Stimulated activated CD4-positive, alpha-beta T cell treated with anti-CD3 and anti-CD28 coated beads, Interleukin-12 subunit alpha, Interleukin-12 subunit beta, amount 100 ng/mL, for 4 hours (primary cell): ENCODE data around the gene HAS3.

Experiments used
- DNase-seq: peaks from one replicate; pipeline ENCODE4 v3.0.0-alpha.2; 2020

Gene HAS3

GRCh38 chr16:69089091-69089910, 16.2 kb upstream of the HAS3 start:
- DNase-seq: no peak

- no peak for DNase-seq
Measured at GRCh38 chr16:69093974-69094373, 11.5 kb upstream of the HAS3 start.

- DNase-seq: no peak
Measured at GRCh38 chr16:69094501-69094900, 11.0 kb upstream of the HAS3 start.

- no peak for DNase-seq
Measured at GRCh38 chr16:69095193-69095592, 10.3 kb upstream of the HAS3 start.

GRCh38 chr16:69100071-69100691, 5.3 kb upstream of the HAS3 start:
- no peak for DNase-seq

- DNase-seq: no peak
Measured at GRCh38 chr16:69106491-69107315, 1.2 kb downstream of the HAS3 start.

GRCh38 chr16:69107316-69107962, 2.0 kb downstream of the HAS3 start:
- DNase-seq: no peak

- DNase-seq: no peak
Measured at GRCh38 chr16:69108064-69108904, 2.8 kb downstream of the HAS3 start.

GRCh38 chr16:69108905-69109252, 3.4 kb downstream of the HAS3 start:
- no peak for DNase-seq

- no peak for DNase-seq
Measured at GRCh38 chr16:69109486-69110270, 4.2 kb downstream of the HAS3 start.

- no peak for DNase-seq
Measured at GRCh38 chr16:69110406-69110805, 5.0 kb downstream of the HAS3 start.

GRCh38 chr16:69111216-69111875, 5.9 kb downstream of the HAS3 start:
- no peak for DNase-seq

- DNase-seq: no peak
Measured at GRCh38 chr16:69111876-69112230, 6.4 kb downstream of the HAS3 start.

GRCh38 chr16:69112285-69113129, 7.1 kb downstream of the HAS3 start:
- DNase-seq: peak; percentile 54

- no peak for DNase-seq
Measured at GRCh38 chr16:69113216-69113615, 7.8 kb downstream of the HAS3 start.

- no peak for DNase-seq
Measured at GRCh38 chr16:69114346-69114975, 9.0 kb downstream of the HAS3 start.

GRCh38 chr16:69114976-69115355, 9.5 kb downstream of the HAS3 start:
- no peak for DNase-seq

- no peak for DNase-seq
Measured at GRCh38 chr16:69115361-69115760, 9.9 kb downstream of the HAS3 start.

- DNase-seq: no peak
Measured at GRCh38 chr16:69115837-69116236, 10.4 kb downstream of the HAS3 start.
